ENCODE results near the gene PTPN6. TPM values are rescaled to one million over a fixed set of nuclear protein-coding genes. Genes with fewer than 3 reads are reported as not detected.

PTPN6 gene
- total and polyA plus RNA-seq, 2 of the 8 experiments (the other 6 are each of a cell fraction or from before 2014, with no cell fraction given): 16.3 to 28.4 TPM

DNA sequence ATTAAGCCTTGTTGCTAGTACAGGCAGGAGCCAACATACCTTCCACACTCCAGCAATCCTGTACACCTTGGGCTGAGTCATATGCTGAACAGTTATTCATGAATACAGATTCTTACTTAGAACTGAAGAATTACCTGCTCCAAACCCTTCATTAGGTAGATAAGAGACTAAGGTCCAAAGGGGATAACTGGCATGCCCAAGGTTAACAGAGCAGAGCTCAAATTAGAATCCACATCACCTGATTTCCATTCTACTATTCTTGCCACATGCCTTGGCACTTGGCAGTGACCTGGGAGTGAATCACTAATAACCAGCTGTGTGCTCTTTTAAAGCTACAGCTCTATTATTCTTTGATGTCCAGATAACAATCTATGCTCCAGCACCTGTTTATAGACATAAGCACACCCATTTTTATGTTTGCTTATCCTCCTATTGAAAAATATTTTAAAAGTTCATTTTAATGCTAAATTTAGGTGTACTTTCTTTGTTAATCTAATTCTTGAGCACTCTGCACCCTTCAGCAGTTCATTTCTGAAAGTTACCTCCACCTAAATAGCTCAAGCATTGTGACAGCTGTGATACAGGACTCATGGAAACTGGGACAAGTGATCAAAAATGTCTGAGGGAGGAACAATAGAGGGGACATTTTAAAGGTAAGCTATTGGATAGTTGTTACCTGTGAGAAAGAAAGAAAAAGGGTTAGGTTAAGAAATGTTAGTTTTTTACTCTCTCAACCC lies 47.7 kb downstream of the PTPN6 start (continued):
- TF ChIP-seq, protein P1, sequence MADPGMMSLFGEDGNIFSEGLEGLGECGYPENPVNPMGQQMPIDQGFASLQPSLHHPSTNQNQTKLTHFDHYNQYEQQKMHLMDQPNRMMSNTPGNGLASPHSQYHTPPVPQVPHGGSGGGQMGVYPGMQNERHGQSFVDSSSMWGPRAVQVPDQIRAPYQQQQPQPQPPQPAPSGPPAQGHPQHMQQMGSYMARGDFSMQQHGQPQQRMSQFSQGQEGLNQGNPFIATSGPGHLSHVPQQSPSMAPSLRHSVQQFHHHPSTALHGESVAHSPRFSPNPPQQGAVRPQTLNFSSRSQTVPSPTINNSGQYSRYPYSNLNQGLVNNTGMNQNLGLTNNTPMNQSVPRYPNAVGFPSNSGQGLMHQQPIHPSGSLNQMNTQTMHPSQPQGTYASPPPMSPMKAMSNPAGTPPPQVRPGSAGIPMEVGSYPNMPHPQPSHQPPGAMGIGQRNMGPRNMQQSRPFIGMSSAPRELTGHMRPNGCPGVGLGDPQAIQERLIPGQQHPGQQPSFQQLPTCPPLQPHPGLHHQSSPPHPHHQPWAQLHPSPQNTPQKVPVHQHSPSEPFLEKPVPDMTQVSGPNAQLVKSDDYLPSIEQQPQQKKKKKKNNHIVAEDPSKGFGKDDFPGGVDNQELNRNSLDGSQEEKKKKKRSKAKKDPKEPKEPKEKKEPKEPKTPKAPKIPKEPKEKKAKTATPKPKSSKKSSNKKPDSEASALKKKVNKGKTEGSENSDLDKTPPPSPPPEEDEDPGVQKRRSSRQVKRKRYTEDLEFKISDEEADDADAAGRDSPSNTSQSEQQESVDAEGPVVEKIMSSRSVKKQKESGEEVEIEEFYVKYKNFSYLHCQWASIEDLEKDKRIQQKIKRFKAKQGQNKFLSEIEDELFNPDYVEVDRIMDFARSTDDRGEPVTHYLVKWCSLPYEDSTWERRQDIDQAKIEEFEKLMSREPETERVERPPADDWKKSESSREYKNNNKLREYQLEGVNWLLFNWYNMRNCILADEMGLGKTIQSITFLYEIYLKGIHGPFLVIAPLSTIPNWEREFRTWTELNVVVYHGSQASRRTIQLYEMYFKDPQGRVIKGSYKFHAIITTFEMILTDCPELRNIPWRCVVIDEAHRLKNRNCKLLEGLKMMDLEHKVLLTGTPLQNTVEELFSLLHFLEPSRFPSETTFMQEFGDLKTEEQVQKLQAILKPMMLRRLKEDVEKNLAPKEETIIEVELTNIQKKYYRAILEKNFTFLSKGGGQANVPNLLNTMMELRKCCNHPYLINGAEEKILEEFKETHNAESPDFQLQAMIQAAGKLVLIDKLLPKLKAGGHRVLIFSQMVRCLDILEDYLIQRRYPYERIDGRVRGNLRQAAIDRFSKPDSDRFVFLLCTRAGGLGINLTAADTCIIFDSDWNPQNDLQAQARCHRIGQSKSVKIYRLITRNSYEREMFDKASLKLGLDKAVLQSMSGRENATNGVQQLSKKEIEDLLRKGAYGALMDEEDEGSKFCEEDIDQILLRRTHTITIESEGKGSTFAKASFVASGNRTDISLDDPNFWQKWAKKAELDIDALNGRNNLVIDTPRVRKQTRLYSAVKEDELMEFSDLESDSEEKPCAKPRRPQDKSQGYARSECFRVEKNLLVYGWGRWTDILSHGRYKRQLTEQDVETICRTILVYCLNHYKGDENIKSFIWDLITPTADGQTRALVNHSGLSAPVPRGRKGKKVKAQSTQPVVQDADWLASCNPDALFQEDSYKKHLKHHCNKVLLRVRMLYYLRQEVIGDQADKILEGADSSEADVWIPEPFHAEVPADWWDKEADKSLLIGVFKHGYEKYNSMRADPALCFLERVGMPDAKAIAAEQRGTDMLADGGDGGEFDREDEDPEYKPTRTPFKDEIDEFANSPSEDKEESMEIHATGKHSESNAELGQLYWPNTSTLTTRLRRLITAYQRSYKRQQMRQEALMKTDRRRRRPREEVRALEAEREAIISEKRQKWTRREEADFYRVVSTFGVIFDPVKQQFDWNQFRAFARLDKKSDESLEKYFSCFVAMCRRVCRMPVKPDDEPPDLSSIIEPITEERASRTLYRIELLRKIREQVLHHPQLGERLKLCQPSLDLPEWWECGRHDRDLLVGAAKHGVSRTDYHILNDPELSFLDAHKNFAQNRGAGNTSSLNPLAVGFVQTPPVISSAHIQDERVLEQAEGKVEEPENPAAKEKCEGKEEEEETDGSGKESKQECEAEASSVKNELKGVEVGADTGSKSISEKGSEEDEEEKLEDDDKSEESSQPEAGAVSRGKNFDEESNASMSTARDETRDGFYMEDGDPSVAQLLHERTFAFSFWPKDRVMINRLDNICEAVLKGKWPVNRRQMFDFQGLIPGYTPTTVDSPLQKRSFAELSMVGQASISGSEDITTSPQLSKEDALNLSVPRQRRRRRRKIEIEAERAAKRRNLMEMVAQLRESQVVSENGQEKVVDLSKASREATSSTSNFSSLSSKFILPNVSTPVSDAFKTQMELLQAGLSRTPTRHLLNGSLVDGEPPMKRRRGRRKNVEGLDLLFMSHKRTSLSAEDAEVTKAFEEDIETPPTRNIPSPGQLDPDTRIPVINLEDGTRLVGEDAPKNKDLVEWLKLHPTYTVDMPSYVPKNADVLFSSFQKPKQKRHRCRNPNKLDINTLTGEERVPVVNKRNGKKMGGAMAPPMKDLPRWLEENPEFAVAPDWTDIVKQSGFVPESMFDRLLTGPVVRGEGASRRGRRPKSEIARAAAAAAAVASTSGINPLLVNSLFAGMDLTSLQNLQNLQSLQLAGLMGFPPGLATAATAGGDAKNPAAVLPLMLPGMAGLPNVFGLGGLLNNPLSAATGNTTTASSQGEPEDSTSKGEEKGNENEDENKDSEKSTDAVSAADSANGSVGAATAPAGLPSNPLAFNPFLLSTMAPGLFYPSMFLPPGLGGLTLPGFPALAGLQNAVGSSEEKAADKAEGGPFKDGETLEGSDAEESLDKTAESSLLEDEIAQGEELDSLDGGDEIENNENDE (IDR thresholded peaks at IDR 0.05; ENCODE audit: insufficient replicate concordance, low read length): no peak
- TF ChIP-seq SAP30 (IDR thresholded peaks at IDR 0.05; ENCODE audit: insufficient read depth, insufficient replicate concordance, low read length) (no peak), TBP (IDR thresholded peaks at IDR 0.05; ENCODE audit: low read depth, low read length) (no peak), RBBP5 (IDR thresholded peaks at IDR 0.05; ENCODE audit: borderline replicate concordance, low read depth, low read length) (no peak), FOSL1 (IDR thresholded peaks at IDR 0.05; ENCODE audit: insufficient read depth, low read depth, low read length) (no peak), KDM4A (IDR thresholded peaks at IDR 0.05; ENCODE audit: low read depth, low read length, severe bottlenecking) (no peak)
